K562 (cell line): ENCODE measurements around the gene SPOCK3. TPM values are rescaled to one million over a fixed set of nuclear protein-coding genes. Genes with fewer than 3 reads are reported as not detected.

Source experiments
- ATAC-seq: fragments of 200-7000 bp; cut with Tn5 transposase; 3 replicates; pipeline ENCODE4 v1.9.1; 2020; ENCODE audit warnings: moderate library complexity
- BruUV-seq: library from RNA; stranded (reverse); fragments of 400-500 nt; replicated peaks from 2 replicates; lab custom pipeline; 2021; lab: Mats Ljungman, UMichigan
- CTCF ChIA-PET: fragments of 300-600 bp; formaldehyde crosslinking; extraction: SDS; loops from one replicate; lab custom pipeline; 2021; ENCODE audit warnings: low intra/inter-chr PET ratio; lab: Yijun Ruan, JAX
- POLR2A ChIA-PET: fragments of 300-600, 350-650 bp; sonication (Branson Sonifier 250); formaldehyde crosslinking; extraction: SDS; loops from one replicate; lab custom pipeline; 2021; ENCODE audit warnings: antibody characterized with exemption, inconsistent platforms; lab: Yijun Ruan, JAX
- DNase-seq, 4 experiments: peaks; one replicate each; pipeline versions ENCODE4 v3.0.0 to v3.0.0-alpha.2; 2011 to 2018; ENCODE audit warnings: low spot score in 3 of 4, mixed read lengths in 3 of 4; ENCODE audit errors: extremely low read depth in 1 of 4
- FAIRE-seq: peaks from 2 replicates; lab custom pipeline; 2011; peaks lifted over from hg19 to GRCh38; lab: Jason Lieb, UNC
- H2AFZ ChIP-seq: 2 replicates; pipeline ENCODE4 v1.6.0; 2011; ENCODE audit warnings: low read depth, low read length, control low read depth, inconsistent platforms
- H3K27ac ChIP-seq: fragments of 200-600 bp; 3 replicates; pipeline ENCODE4 v1.8.0; 2011; ENCODE audit warnings: low read depth, mild to moderate bottlenecking, control low read depth, inconsistent platforms, low read length, moderate library complexity, mixed read lengths; ENCODE audit errors: extremely low read depth
- H3K27me3 ChIP-seq, 2 experiments: fragments of 300-600 bp in 1 of 2; 2 replicates in 1 of 2; 3 replicates in 1 of 2; pipeline versions ENCODE4 v1.6.0 to v1.8.0; 2011; ENCODE audit warnings: inconsistent platforms in 2 of 2, low read length in 2 of 2, mild to moderate bottlenecking in 1 of 2, mixed read lengths in 1 of 2, moderate library complexity in 1 of 2; ENCODE audit not compliant: control insufficient read depth in 2 of 2, insufficient read depth in 2 of 2
- H3K36me3 ChIP-seq: fragments of 300-600 bp; 3 replicates; pipeline ENCODE4 v1.8.0; 2011; ENCODE audit warnings: mild to moderate bottlenecking, low read length, inconsistent platforms; ENCODE audit not compliant: control insufficient read depth, insufficient read depth
- H3K4me1 ChIP-seq, 2 experiments: fragments of 200-600 bp in 1 of 2; replicated peaks in 1 of 2; 2 replicates in 1 of 2; 3 replicates in 1 of 2; pipeline versions ENCODE4 v1.5.1 to v1.8.0; 2011; ENCODE audit warnings: inconsistent platforms in 2 of 2, low read length in 2 of 2, mild to moderate bottlenecking in 1 of 2, mixed read lengths in 1 of 2, moderate library complexity in 1 of 2; ENCODE audit not compliant: control insufficient read depth in 2 of 2, insufficient read depth in 2 of 2
- H3K4me2 ChIP-seq: 2 replicates; pipeline ENCODE4 v1.6.1; 2011; ENCODE audit warnings: low read length, control low read depth, inconsistent platforms, mixed read lengths; ENCODE audit not compliant: insufficient read depth
- H3K4me3 ChIP-seq: fragments of 200-600 bp; sonication (generic), shearing (Covaris generic); 2 replicates; pipeline ENCODE4 v1.5.1; 2016; ENCODE audit warnings: control low read depth, inconsistent platforms
- H3K79me2 ChIP-seq: fragments of 200-600 bp; 3 replicates; pipeline ENCODE4 v1.8.0; 2011; ENCODE audit warnings: low read length, inconsistent platforms; ENCODE audit not compliant: control insufficient read depth, insufficient read depth
- H3K9ac ChIP-seq, 2 experiments: 2 replicates each; pipeline versions ENCODE4 v1.6.0 to v1.6.1; 2011; ENCODE audit warnings: low read depth in 2 of 2, low read length in 2 of 2, control low read depth in 1 of 2, inconsistent platforms in 1 of 2, mild to moderate bottlenecking in 1 of 2, mixed read lengths in 1 of 2; ENCODE audit not compliant: insufficient read depth in 1 of 2
- H3K9me1 ChIP-seq: one replicate; pipeline ENCODE4 v1.6.0; 2011; ENCODE audit warnings: inconsistent platforms, mild to moderate bottlenecking, low read length, moderate library complexity; ENCODE audit not compliant: control insufficient read depth, insufficient read depth
- H3K9me3 ChIP-seq: replicated peaks from 2 replicates; pipeline ENCODE4 v1.5.1; 2011; ENCODE audit warnings: low read depth, low read length, inconsistent platforms; ENCODE audit not compliant: control insufficient read depth, insufficient read depth
- H4K20me1 ChIP-seq: replicated peaks from 2 replicates; pipeline ENCODE4 v1.6.1; 2011; ENCODE audit warnings: low read length, inconsistent platforms, mixed read lengths; ENCODE audit not compliant: control insufficient read depth, insufficient read depth
- CBFA2T2 ChIP-seq: fragments of 450-650 bp; conservative IDR thresholded peaks from 2 replicates; pipeline ENCODE4 v1.6.1; 2017; ENCODE audit warnings: mild to moderate bottlenecking
- FUS ChIP-seq: fragments of 200-400 bp; formaldehyde crosslinking; optimal IDR thresholded peaks from 2 replicates; pipeline ENCODE3; 2017; ENCODE audit warnings: low read depth, low read length
- KLF16 ChIP-seq: IDR thresholded peaks from 2 replicates; pipeline ENCODE4 v1.6.1; 2016; ENCODE audit warnings: antibody characterized with exemption
- MLLT1 ChIP-seq, 2 experiments: fragments of 450-650 bp; IDR thresholded peaks; 2 replicates each; pipeline ENCODE4 v1.6.1; 2016
- NFYB ChIP-seq: IDR thresholded peaks from 2 replicates; pipeline ENCODE4 v1.6.1; 2011; ENCODE audit warnings: mild to moderate bottlenecking, moderate library complexity; ENCODE audit not compliant: insufficient read length; ENCODE audit errors: extremely low read depth
- PPARD ChIP-seq: fragments of 250-450 bp; sonication (Bioruptor Pico); IDR thresholded peaks from 2 replicates; pipeline ENCODE4 v1.8.0; 2022; ENCODE audit warnings: inconsistent platforms, mild to moderate bottlenecking, moderate library complexity
- PTBP1 ChIP-seq: fragments of 200-400 bp; formaldehyde crosslinking; IDR thresholded peaks from 2 replicates; pipeline ENCODE4 v1.6.1; 2017; ENCODE audit warnings: low read depth, low read length
- SREBF2 ChIP-seq: sonication (generic); formaldehyde crosslinking; IDR thresholded peaks from 2 replicates; pipeline ENCODE4 v1.4.0; 2020; ENCODE audit warnings: mild to moderate bottlenecking, missing genetic modification reagents
- WGBS: fragments of 100-300 bp; shearing (Covaris generic); methylation state at CpG from one replicate; pipeline ENCODE4 v1.1.6; 2016; ENCODE audit warnings: low coverage, mixed read lengths; ENCODE audit not compliant: insufficient coverage; ENCODE audit errors: missing lambda C conversion rate; 5-methylcytosine and 5-hydroxymethylcytosine counted together
- in situ Hi-C: fragments of 300-500 bp; cut with MboI; formaldehyde crosslinking; loops from 4 replicates; pipeline ENCODE4 v1.15.0; 2018; ENCODE audit warnings: inconsistent platforms, mixed read lengths
- intact Hi-C: fragments of 100-400 bp; cut with micrococcal nuclease; formaldehyde crosslinking; loops from 2 replicates; pipeline ENCODE4 v1.14.2; 2022
- polyA plus RNA-seq, 8 experiments: library from polyadenylated mRNA; depleted of rRNA in 4 of 8; stranded (reverse) in 5 of 8; unstranded in 3 of 8; fragments of >200 nt; fragmentation: Nextera tagmentation in 2 of 8; fragmentation: Illumina TruSeq in 1 of 8; extraction: Ambion mirVana in 2 of 8; extraction: Trizol in 1 of 8; gene quantifications; 2 replicates each; pipeline versions ENCODE4 v1.2.1 to v1.2.3, GENCODE V29; 2011 to 2014; ENCODE audit warnings: inconsistent platforms in 1 of 8, missing spikeins in 1 of 8
- total RNA-seq, 7 experiments: library from RNA; depleted of rRNA in 6 of 7; stranded (reverse); fragments of >200 nt in 6 of 7; fragmentation: Illumina TruSeq in 2 of 7; extraction: Trizol in 2 of 7; gene quantifications; 2 replicates each; pipeline versions ENCODE4 v1.2.1 to v1.2.3, GENCODE V29; 2011 to 2021; ENCODE audit warnings: low replicate concordance in 1 of 7
- TF ChIP-seq, protein P1 (sequence below): fragments of 450-650 bp; IDR thresholded peaks from 2 replicates; pipeline ENCODE4 v1.6.1; 2016; ENCODE audit warnings: antibody characterized with exemption
- TF ChIP-seq, protein P2 (sequence below): sonication (generic); formaldehyde crosslinking; IDR thresholded peaks from 2 replicates; pipeline ENCODE4 v1.4.0; 2020; ENCODE audit warnings: mild to moderate bottlenecking, missing genetic modification reagents

Gene SPOCK3
- total and polyA plus RNA-seq, 9 of the 15 experiments (the other 6 are each of a cell fraction or from before 2014, with no cell fraction given) = not detected

- CTCF ChIA-PET = no interaction called here
- no peaks in the 10 kb centered on the region; the same call in 1 of the 2 replicates for H3K9me3 ChIP-seq
- H3K4me2 ChIP-seq = no peak overlapping the region
- no peak overlapping the region for H3K9ac ChIP-seq
- no peak overlapping the region for H2AFZ ChIP-seq
- H3K27me3 ChIP-seq = no peaks in the 10 kb centered on the region
- no peak for FAIRE-seq
- H4K20me1 ChIP-seq = no peaks in the 10 kb centered on the region
- H3K27ac ChIP-seq = no peak overlapping the region
- in situ Hi-C loops = no loop called here
- H3K4me3 ChIP-seq = no peak overlapping the region
- no peaks in the 10 kb centered on the region for H3K9me1 ChIP-seq
- ATAC-seq = no peak
- H3K79me2 ChIP-seq = no peaks in the 10 kb centered on the region
- WGBS = 0% methylated on average over 1 of the region's 1 CpG
- intact Hi-C loops = no loop called here
- POLR2A ChIA-PET = no interaction called here
- no peaks in the 10 kb centered on the region for H3K36me3 ChIP-seq
- DNase-seq = no peak
- H3K4me1 ChIP-seq = no peaks in the 10 kb centered on the region
- no peak for TF ChIP-seq PPARD (CRISPR knock-in tag)
- no peak for TF ChIP-seq CBFA2T2
- no peak for TF ChIP-seq KLF16
- TF ChIP-seq FUS = no peak
- TF ChIP-seq, protein P1, sequence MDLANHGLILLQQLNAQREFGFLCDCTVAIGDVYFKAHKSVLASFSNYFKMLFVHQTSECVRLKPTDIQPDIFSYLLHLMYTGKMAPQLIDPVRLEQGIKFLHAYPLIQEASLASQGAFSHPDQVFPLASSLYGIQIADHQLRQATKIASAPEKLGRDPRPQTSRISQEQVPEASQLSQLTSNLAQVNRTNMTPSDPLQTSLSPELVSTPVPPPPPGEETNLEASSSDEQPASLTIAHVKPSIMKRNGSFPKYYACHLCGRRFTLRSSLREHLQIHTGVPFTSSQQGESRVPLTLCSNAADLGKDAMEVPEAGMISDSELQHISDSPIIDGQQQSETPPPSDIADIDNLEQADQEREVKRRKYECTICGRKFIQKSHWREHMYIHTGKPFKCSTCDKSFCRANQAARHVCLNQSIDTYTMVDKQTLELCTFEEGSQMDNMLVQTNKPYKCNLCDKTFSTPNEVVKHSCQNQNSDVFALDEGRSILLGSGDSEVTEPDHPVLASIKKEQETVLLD = no peak
- TF ChIP-seq NFYB = no peak
- TF ChIP-seq PTBP1 = no peak
- TF ChIP-seq MLLT1 (IDR thresholded peaks at IDR 0.05) = no peak
- TF ChIP-seq SREBF2 = no peak
- TF ChIP-seq, protein P2, sequence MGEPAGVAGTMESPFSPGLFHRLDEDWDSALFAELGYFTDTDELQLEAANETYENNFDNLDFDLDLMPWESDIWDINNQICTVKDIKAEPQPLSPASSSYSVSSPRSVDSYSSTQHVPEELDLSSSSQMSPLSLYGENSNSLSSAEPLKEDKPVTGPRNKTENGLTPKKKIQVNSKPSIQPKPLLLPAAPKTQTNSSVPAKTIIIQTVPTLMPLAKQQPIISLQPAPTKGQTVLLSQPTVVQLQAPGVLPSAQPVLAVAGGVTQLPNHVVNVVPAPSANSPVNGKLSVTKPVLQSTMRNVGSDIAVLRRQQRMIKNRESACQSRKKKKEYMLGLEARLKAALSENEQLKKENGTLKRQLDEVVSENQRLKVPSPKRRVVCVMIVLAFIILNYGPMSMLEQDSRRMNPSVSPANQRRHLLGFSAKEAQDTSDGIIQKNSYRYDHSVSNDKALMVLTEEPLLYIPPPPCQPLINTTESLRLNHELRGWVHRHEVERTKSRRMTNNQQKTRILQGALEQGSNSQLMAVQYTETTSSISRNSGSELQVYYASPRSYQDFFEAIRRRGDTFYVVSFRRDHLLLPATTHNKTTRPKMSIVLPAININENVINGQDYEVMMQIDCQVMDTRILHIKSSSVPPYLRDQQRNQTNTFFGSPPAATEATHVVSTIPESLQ (CRISPR knock-in tag) = no peak
- no TSS peak for BruUV-seq
These were observed 37.8 kb downstream of the SPOCK3 start for GRCh38 chr4:167196344-167197012.
